Loucy (cell line): ENCODE data around the gene SHB.

ENCODE experiments used
- H2AFZ ChIP-seq: fragments of 200-600 bp; sonication (generic); 2 replicates; pipeline ENCODE4 v1.6.0; 2016; ENCODE audit warnings: antibody characterized with exemption, mild to moderate bottlenecking, low read length, moderate library complexity
- H3F3A ChIP-seq: fragments of 200-600 bp; 2 replicates; pipeline ENCODE4 v1.6.0; 2016; ENCODE audit warnings: antibody characterized with exemption, low read depth, mild to moderate bottlenecking
- H3K27me3 ChIP-seq: fragments of 200-600 bp; sonication (generic); 2 replicates; pipeline ENCODE4 v1.6.1; 2014; ENCODE audit warnings: low read length, mild to moderate bottlenecking; ENCODE audit not compliant: insufficient read depth, poor library complexity, severe bottlenecking
- H3K36me3 ChIP-seq: fragments of 200-600 bp; sonication (generic); 2 replicates; pipeline ENCODE4 v1.6.1; 2016; ENCODE audit warnings: low read length; ENCODE audit not compliant: insufficient read depth
- H3K4me1 ChIP-seq: fragments of 200-600 bp; sonication (generic); 2 replicates; pipeline ENCODE4 v1.5.1; 2014; ENCODE audit warnings: low read length, mild to moderate bottlenecking; ENCODE audit not compliant: insufficient read depth, poor library complexity, severe bottlenecking
- H3K4me2 ChIP-seq: fragments of 200-600 bp; sonication (generic); 2 replicates; pipeline ENCODE4 v1.6.0; 2014; ENCODE audit warnings: antibody characterized with exemption, low read length, low read depth, mild to moderate bottlenecking; ENCODE audit not compliant: poor library complexity, severe bottlenecking
- H3K4me3 ChIP-seq: fragments of 200-600 bp; sonication (generic); 2 replicates; pipeline ENCODE4 v1.5.1; 2014; ENCODE audit warnings: low read length, mild to moderate bottlenecking, mixed read lengths; ENCODE audit not compliant: poor library complexity, severe bottlenecking
- H3K79me2 ChIP-seq: fragments of 200-600 bp; sonication (generic); 2 replicates; pipeline ENCODE4 v1.6.1; 2014; ENCODE audit warnings: low read length; ENCODE audit not compliant: insufficient read depth
- H3K9ac ChIP-seq: fragments of 200-600 bp; sonication (generic); 2 replicates; pipeline ENCODE4 v1.6.0; 2014; ENCODE audit warnings: mild to moderate bottlenecking, low read depth, low read length, moderate library complexity; ENCODE audit not compliant: poor library complexity, severe bottlenecking
- H3K9me2 ChIP-seq: fragments of 200-600 bp; sonication (generic); replicated peaks from 2 replicates; pipeline ENCODE4 v1.6.1; 2016; ENCODE audit warnings: low read depth, low read length, mixed read lengths
- H3K9me3 ChIP-seq: fragments of 200-600 bp; sonication (generic); 2 replicates; pipeline ENCODE4 v1.6.1; 2014; ENCODE audit warnings: mild to moderate bottlenecking, antibody characterized with exemption, low read length, low read depth; ENCODE audit not compliant: insufficient read depth
- H4K20me1 ChIP-seq: fragments of 200-600 bp; sonication (generic); 2 replicates; pipeline ENCODE4 v1.6.0; 2014; ENCODE audit warnings: antibody characterized with exemption, low read length, mild to moderate bottlenecking; ENCODE audit not compliant: insufficient read depth, poor library complexity, severe bottlenecking
- CTCF ChIP-seq: fragments of 200-600 bp; sonication (generic); conservative IDR thresholded peaks from 2 replicates; pipeline ENCODE4 v1.5.1; 2014; ENCODE audit warnings: mild to moderate bottlenecking, antibody characterized with exemption, low read length
- EZH2phosphoT487 ChIP-seq: fragments of 200-600 bp; IDR thresholded peaks from 2 replicates; pipeline ENCODE4 v1.6.1; 2018; ENCODE audit warnings: antibody characterized with exemption, mild to moderate bottlenecking, moderate library complexity, borderline replicate concordance

SHB gene

GRCh38 chr9:37956423-37956820 is 112.6 kb downstream of the SHB start:
- no peak overlapping the region for H3K4me3 ChIP-seq
- H2AFZ ChIP-seq = no peak overlapping the region
- H3K4me2 ChIP-seq = no peak overlapping the region
- H3K9me2 ChIP-seq = no peaks in the 10 kb centered on the region
- TF ChIP-seq EZH2phosphoT487 (no peak), CTCF (no peak)
- H3K27me3 ChIP-seq = no peaks in the 10 kb centered on the region
- H3K9me3 ChIP-seq = no peaks in the 10 kb centered on the region
- no peak overlapping the region for H3K9ac ChIP-seq
- H4K20me1 ChIP-seq = no peaks in the 10 kb centered on the region
- H3K79me2 ChIP-seq = no peaks in the 10 kb centered on the region
- no peaks in the 10 kb centered on the region for H3K36me3 ChIP-seq
- H3K4me1 ChIP-seq = no peaks in the 10 kb centered on the region
- no peaks in the 10 kb centered on the region for H3F3A ChIP-seq

GRCh38 chr9:37955781-37956422 is 113.1 kb downstream of the SHB start:
- no peaks in the 10 kb centered on the region for H3K4me1 ChIP-seq
- H3K4me2 ChIP-seq = no peak overlapping the region
- TF ChIP-seq CTCF = no peak
- TF ChIP-seq EZH2phosphoT487 = no peak

GRCh38 chr9:37954581-37954981 is 114.4 kb downstream of the SHB start:
- Histone ChIP-seq H2AFZ (no peak overlapping the region), H4K20me1 (no peaks in the 10 kb centered on the region), H3K27me3 (no peaks in the 10 kb centered on the region), H3K36me3 (no peaks in the 10 kb centered on the region), H3K9me3 (no peaks in the 10 kb centered on the region), H3F3A (no peaks in the 10 kb centered on the region), H3K4me2 (no peak overlapping the region), H3K4me1 (no peaks in the 10 kb centered on the region), H3K9me2 (no peaks in the 10 kb centered on the region), H3K4me3 (no peak overlapping the region), H3K79me2 (no peaks in the 10 kb centered on the region), H3K9ac (no peak overlapping the region)
- TF ChIP-seq EZH2phosphoT487 = no peak
- no peak for TF ChIP-seq CTCF

More at GRCh38 chr9:37955781-37956422, 113.1 kb downstream of the SHB start:
- Histone ChIP-seq H3K27me3 (no peaks in the 10 kb centered on the region), H3K9me3 (no peaks in the 10 kb centered on the region), H3K4me3 (no peak overlapping the region), H3K9me2 (no peaks in the 10 kb centered on the region), H3K36me3 (no peaks in the 10 kb centered on the region), H4K20me1 (no peaks in the 10 kb centered on the region), H3K79me2 (no peaks in the 10 kb centered on the region), H3F3A (no peaks in the 10 kb centered on the region), H3K9ac (no peak overlapping the region), H2AFZ (no peak overlapping the region)
